ENCODE data around the gene PDE3A.

- no peak for TF ChIP-seq CTCF (IDR thresholded peaks at IDR 0.05)
- no peak for TF ChIP-seq EP300 (IDR thresholded peaks at IDR 0.05; ENCODE audit: low read depth)
- TF ChIP-seq POLR2A (IDR thresholded peaks at IDR 0.05): no peak
- TF ChIP-seq POLR2AphosphoS5 (IDR thresholded peaks at IDR 0.05): no peak
These were observed 7.9 kb upstream of the PDE3A start for GRCh38 chr12:20360407-20360806.

Measured in transverse colon (tissue), 4 donors.